Omental fat pad (tissue), 4 donors: ENCODE measurements around the gene B9D2. TPM values are rescaled to one million over a fixed set of nuclear protein-coding genes. Genes with fewer than 3 reads are reported as not detected.

Experiments used
- ATAC-seq: fragments of 150-250 bp; one replicate; pipeline ENCODE4 v1.9.1; 2016; ENCODE audit warnings: mild to moderate bottlenecking, moderate library complexity; ENCODE audit not compliant: low FRiP score
- DNase-seq: peaks from one replicate; pipeline ENCODE4 v3.0.0-alpha.2; 2019; ENCODE audit warnings: low spot score
- CTCF ChIP-seq, 3 donors: fragments of 450-650 bp; IDR thresholded peaks; one replicate each; pipeline ENCODE4 v1.5.1; 2016 to 2017; ENCODE audit warnings: antibody characterized with exemption in 3 of 3, mild to moderate bottlenecking in 3 of 3, moderate library complexity in 2 of 3
- total RNA-seq, 4 donors: library from RNA; depleted of rRNA; stranded (reverse); fragments of >200 nt; gene quantifications; one replicate each; pipeline ENCODE4 v1.1.0, GENCODE V29; 2016

B9D2 gene
- total RNA-seq, 4 donors from 2014 or later = 3.3 to 6.8 (median 5.1) TPM

DNA sequence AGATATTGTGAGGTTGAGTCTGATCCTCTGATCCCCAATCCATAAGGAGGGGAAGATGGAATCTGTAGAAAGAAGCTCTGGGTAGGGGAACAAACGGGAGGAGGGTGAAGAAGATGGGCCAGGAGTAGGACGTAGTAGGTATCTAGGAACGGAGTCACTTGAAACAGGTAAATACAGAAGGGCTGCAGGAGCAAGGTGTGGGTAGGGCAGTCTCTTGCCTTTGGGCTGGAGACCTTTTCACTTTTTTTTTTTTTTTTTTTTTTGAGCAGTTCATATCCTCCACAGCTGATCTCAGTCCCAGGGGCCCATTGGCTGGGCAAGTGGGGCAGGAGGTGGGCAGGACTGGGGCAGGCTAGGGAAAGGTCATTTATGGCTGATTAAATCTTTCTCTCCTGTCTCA, 35.1 kb upstream of the B9D2 start:
- DNase-seq (no peak), ATAC-seq (no peak)
- no peak for TF ChIP-seq CTCF (IDR thresholded peaks at IDR 0.05)

DNA sequence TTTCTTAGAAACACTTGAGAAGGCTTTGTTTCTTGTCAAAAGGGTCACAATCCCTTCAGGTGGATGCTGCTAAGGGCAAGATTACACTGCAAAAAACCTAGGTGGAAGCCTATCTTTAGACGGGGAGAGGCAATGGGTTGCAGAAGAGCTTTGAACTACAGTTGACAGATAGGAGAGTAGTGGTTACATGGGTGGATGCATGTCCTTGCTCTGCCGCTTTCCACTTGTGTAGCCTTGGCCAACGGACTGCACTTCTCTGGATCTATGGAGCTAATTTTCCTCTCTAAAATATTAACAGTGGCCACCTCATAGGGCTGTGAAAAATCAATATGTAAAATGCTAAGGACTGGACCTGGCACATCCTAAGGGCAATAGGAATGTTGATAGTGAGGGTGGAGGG, 34.6 kb upstream of the B9D2 start:
- DNase-seq = no peak
- ATAC-seq = no peak
- TF ChIP-seq CTCF (IDR thresholded peaks at IDR 0.05) = no peak

DNA sequence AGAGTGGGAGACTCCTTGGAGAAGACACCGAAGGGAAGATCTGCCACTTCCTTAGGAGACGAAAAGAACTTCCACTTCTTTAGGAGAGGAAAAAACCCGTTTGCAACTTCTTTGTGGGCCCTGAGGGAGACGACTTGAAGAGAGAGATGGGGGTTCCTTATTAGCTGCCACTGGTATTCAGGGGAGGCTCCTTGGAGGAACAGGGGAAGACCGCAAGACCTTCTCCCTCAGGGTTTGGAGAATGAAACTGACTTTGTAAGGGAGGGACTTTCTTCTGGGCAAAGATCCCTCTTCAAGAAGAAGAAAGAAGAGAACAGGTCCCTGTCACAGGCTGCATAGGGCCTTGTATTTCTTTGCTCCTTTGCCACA, 34.1 kb upstream of the B9D2 start:
- DNase-seq (no peak), ATAC-seq (no peak)
- TF ChIP-seq CTCF (IDR thresholded peaks at IDR 0.05) = no peak

- no peak for TF ChIP-seq CTCF (IDR thresholded peaks at IDR 0.05)
- ATAC-seq (peak; percentile 99), DNase-seq (peak; percentile 96)
Observed at GRCh38 chr19:41397086-41398049, 33.4 kb upstream of the B9D2 start, which contains the start of the genes BCKDHA and EXOSC5. Gene BCKDHA (plus strand): TSS chr19:41397818. CDS start chr19:41397828, 10 bp downstream. Gene EXOSC5 (minus strand): TSS chr19:41397359. CDS start chr19:41397328, 31 bp downstream.

- no peak for ATAC-seq
- DNase-seq = no peak
- no peak for TF ChIP-seq CTCF (IDR thresholded peaks at IDR 0.05)
Observed at GRCh38 chr19:41395355-41395754, 31.4 kb upstream of the B9D2 start.

DNA sequence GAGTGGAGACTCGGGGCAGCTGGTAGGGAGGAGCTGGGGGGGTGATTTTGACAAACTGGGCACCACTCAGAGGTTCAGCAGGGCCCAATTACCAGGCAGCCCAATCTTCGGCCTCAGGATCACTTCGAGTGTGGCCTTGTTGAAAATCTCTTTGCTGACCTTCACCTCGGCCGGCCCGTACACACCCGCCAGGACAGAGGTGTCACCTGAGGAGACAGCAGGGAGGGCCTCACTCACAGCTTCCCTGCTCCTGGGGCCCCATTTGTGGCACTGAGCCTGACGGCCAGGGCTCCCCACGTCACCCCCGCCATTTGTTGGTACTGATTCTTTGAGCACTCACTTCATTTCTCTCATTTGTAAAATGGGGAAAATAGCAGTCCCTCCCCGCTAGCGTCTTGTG, 28.8 kb upstream of the B9D2 start:
- no peak for TF ChIP-seq CTCF (IDR thresholded peaks at IDR 0.05)
- ATAC-seq = no peak

GRCh38 chr19:41391618-41392017, 27.7 kb upstream of the B9D2 start:
- no peak for ATAC-seq
- TF ChIP-seq CTCF (IDR thresholded peaks at IDR 0.05) = no peak
- DNase-seq = no peak

More for the DNA sequence above, 28.8 kb upstream of the B9D2 start:
- DNase-seq = no peak
